GM18517 (cell line): Measurements from ENCODE around the gene WAS.

Experiments used
- ATAC-seq: cut with Tn5 transposase; IDR thresholded peaks from one replicate; pipeline ENCODE4 v1.9.1; 2021; ENCODE audit warnings: mild to moderate bottlenecking, moderate library complexity; ENCODE audit not compliant: unreplicated experiment

WAS gene

GRCh38 chrX:48711162-48711928, 27.7 kb downstream of the WAS start:
- ATAC-seq = no peak

GRCh38 chrX:48711929-48712505, 28.4 kb downstream of the WAS start:
- ATAC-seq = no peak

GRCh38 chrX:48713847-48714246, 30.2 kb downstream of the WAS start:
- ATAC-seq = no peak

- ATAC-seq = no peak
Observed at GRCh38 chrX:48714573-48714972, 31.0 kb downstream of the WAS start.

- ATAC-seq = no peak
Observed at GRCh38 chrX:48715072-48715471, 31.5 kb downstream of the WAS start.

- ATAC-seq = no peak
Observed at GRCh38 chrX:48715876-48716502, 32.4 kb downstream of the WAS start.

GRCh38 chrX:48719958-48720357, 36.4 kb downstream of the WAS start:
- no peak for ATAC-seq

GRCh38 chrX:48720577-48721250, 37.1 kb downstream of the WAS start:
- ATAC-seq = no peak

GRCh38 chrX:48721916-48722315, 38.3 kb downstream of the WAS start:
- no peak for ATAC-seq

- ATAC-seq = no peak
Observed at GRCh38 chrX:48726596-48726995, 43.0 kb downstream of the WAS start.

GRCh38 chrX:48728653-48729052, 45.1 kb downstream of the WAS start:
- no peak for ATAC-seq

GRCh38 chrX:48736303-48736702, 52.7 kb downstream of the WAS start:
- no peak for ATAC-seq

GRCh38 chrX:48736878-48737212, 53.2 kb downstream of the WAS start:
- ATAC-seq = no peak

- peak; percentile 93 for ATAC-seq
Observed at GRCh38 chrX:48737213-48737938, 53.8 kb downstream of the WAS start.

- no peak for ATAC-seq
Observed at GRCh38 chrX:48737940-48738339, 54.3 kb downstream of the WAS start.
